ENCODE results near the gene CKAP2L.

CKAP2L gene

GRCh38 chr2:112782234-112782799, 17.9 kb upstream of the CKAP2L start:
- no peak overlapping the region for H3K4me3 ChIP-seq (ENCODE audit: low read depth, low read length)
- no peak for TF ChIP-seq CTCF (IDR thresholded peaks at IDR 0.05; ENCODE audit: low read depth, low read length)
- no peaks in the 10 kb centered on the region for H3K27me3 ChIP-seq
- H3K36me3 ChIP-seq, result no peaks in the 10 kb centered on the region
- H3K4me1 ChIP-seq, result no peaks in the 10 kb centered on the region
- no peaks in the 10 kb centered on the region for H3K9me3 ChIP-seq
- no peak for DNase-seq

- H3K4me1 ChIP-seq, result no peaks in the 10 kb centered on the region
- H3K27me3 ChIP-seq, result no peaks in the 10 kb centered on the region
- H3K9me3 ChIP-seq, result no peaks in the 10 kb centered on the region
- H3K4me3 ChIP-seq (ENCODE audit: low read depth, low read length), result no peak overlapping the region
- TF ChIP-seq CTCF (IDR thresholded peaks at IDR 0.05; ENCODE audit: low read depth, low read length), result no peak
- no peaks in the 10 kb centered on the region for H3K36me3 ChIP-seq
- DNase-seq, result no peak
Observed at GRCh38 chr2:112779598-112779997, 15.2 kb upstream of the CKAP2L start.

GRCh38 chr2:112777036-112777435, 12.6 kb upstream of the CKAP2L start:
- Histone ChIP-seq H3K9me3 (no peaks in the 10 kb centered on the region), H3K4me1 (no peaks in the 10 kb centered on the region), H3K36me3 (no peaks in the 10 kb centered on the region), H3K4me3 (ENCODE audit: low read depth, low read length) (no peak overlapping the region), H3K27me3 (no peaks in the 10 kb centered on the region)
- no peak for DNase-seq
- no peak for TF ChIP-seq CTCF (IDR thresholded peaks at IDR 0.05; ENCODE audit: low read depth, low read length)

GRCh38 chr2:112776113-112776512, 11.7 kb upstream of the CKAP2L start:
- H3K9me3 ChIP-seq, result no peaks in the 10 kb centered on the region
- no peak for TF ChIP-seq CTCF (IDR thresholded peaks at IDR 0.05; ENCODE audit: low read depth, low read length)
- no peaks in the 10 kb centered on the region for H3K36me3 ChIP-seq
- H3K4me3 ChIP-seq (ENCODE audit: low read depth, low read length), result no peak overlapping the region
- DNase-seq, result no peak
- H3K27me3 ChIP-seq, result no peaks in the 10 kb centered on the region
- no peaks in the 10 kb centered on the region for H3K4me1 ChIP-seq

GRCh38 chr2:112774536-112775285, 10.3 kb upstream of the CKAP2L start:
- H3K36me3 ChIP-seq, result no peaks in the 10 kb centered on the region
- no peaks in the 10 kb centered on the region for H3K9me3 ChIP-seq
- no peak for TF ChIP-seq CTCF (IDR thresholded peaks at IDR 0.05; ENCODE audit: low read depth, low read length)
- no peak overlapping the region for H3K4me3 ChIP-seq (ENCODE audit: low read depth, low read length)
- no peaks in the 10 kb centered on the region for H3K4me1 ChIP-seq
- DNase-seq, result no peak
- no peaks in the 10 kb centered on the region for H3K27me3 ChIP-seq

- TF ChIP-seq CTCF (IDR thresholded peaks at IDR 0.05; ENCODE audit: low read depth, low read length), result no peak
- Histone ChIP-seq H3K4me3 (ENCODE audit: low read depth, low read length) (no peak overlapping the region), H3K27me3 (no peaks in the 10 kb centered on the region), H3K36me3 (no peaks in the 10 kb centered on the region), H3K4me1 (no peaks in the 10 kb centered on the region), H3K9me3 (no peaks in the 10 kb centered on the region)
- no peak for DNase-seq
Observed at GRCh38 chr2:112773556-112773955, 9.1 kb upstream of the CKAP2L start.
